ENCODE results near the gene SHC1.

The SHC1 gene

DNA sequence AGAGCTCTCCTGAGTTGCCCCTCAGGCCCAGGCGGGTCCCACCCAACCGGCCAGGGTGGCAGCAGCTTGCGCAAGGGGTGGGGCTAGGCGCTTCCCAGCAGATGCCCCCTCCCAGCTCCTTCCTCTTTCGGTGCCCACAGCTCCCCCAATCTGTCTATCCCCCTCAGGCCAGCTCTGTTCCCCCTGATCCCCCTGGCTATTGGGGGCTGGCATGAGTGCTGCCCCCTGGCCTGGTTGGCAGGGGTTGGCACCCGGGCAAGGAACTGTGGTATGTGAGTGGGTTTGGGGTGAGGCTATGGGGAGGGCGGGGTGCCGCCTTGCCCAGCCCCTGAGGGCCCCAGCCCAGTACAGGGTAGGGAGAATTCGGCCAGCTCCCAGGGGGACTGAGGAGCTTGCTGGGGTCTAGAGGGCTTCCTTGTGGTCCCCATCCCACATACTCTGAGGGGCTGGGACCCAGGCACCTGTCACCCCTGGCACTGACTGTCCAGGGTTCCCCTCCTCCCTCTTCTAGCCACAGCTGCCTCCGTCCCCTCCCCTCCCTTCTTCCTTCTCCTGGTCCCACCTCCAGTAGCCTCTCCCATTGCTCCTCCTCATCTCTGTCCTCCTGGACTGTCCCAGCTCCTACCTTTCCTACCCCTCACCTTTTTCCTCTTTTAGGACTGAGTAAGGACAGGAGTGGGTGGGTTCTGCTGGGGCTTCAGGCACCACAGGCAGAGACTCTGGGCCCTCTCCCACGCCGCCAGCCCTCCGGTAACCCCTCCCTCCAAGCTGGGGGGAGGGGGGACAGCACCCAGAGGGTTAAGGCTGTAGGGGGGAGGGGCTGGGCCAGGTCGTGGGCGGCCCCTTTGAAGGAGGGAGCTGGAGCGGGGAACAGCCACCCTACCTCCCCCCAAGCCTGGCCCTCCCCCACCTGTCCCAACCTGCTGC, 37.7 kb upstream of the SHC1 start:
- DNase-seq (ENCODE audit: low read depth): no peak

DNA sequence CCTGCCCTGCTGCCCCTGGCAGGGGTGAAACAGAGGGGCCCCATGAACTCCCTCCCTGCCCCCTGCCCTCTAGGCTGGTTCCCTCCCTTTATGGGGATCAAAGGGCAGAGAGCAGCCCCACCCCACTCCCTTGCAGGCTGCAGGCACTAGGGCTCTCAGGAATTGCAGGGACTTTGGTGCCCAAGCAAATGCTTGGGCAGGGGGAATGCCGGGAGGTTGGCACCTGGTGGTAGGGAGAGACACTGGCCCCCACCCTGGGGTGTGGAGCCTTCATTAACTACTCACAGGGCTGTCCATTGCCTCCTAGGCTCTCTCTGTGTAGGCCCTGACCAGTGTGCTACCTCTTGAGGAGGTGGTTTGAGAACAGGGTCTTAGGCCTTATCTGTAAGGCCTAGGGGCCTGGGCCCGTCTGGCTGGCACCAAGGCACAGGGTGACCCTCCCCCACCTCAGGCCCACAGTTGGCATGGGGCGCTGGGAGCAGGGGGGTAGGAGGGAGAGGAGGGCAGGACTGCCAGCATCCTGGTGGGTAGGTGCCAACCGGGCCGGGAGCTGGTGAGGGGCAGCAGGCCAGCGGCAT, 36.8 kb upstream of the SHC1 start:
- no peak for DNase-seq (ENCODE audit: low read depth)

DNA sequence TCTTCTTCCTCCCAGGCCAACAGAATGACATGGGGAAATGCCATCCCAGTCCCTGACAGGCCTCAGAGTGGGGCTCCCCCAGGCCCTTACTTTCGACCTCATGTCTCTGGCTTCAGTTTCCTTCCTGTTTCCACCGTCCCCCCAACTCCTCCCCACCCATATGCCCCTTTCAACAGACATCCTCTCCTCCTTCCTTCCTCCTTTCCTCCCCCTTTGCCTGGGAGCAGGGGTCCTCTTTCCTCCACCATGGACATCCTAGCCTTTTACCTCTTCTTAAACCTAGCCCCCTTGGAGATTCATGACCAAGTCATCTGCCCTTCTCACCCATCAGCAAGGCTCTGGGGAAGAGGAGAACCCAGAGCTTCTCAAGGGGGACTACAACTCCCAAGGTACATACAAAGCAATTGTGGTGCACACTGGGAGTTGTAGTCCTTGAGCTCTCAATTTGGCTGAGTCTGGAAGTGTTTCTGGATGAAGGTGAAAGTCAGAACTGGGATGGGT, 36.1 kb upstream of the SHC1 start:
- DNase-seq (ENCODE audit: low read depth): no peak

DNA sequence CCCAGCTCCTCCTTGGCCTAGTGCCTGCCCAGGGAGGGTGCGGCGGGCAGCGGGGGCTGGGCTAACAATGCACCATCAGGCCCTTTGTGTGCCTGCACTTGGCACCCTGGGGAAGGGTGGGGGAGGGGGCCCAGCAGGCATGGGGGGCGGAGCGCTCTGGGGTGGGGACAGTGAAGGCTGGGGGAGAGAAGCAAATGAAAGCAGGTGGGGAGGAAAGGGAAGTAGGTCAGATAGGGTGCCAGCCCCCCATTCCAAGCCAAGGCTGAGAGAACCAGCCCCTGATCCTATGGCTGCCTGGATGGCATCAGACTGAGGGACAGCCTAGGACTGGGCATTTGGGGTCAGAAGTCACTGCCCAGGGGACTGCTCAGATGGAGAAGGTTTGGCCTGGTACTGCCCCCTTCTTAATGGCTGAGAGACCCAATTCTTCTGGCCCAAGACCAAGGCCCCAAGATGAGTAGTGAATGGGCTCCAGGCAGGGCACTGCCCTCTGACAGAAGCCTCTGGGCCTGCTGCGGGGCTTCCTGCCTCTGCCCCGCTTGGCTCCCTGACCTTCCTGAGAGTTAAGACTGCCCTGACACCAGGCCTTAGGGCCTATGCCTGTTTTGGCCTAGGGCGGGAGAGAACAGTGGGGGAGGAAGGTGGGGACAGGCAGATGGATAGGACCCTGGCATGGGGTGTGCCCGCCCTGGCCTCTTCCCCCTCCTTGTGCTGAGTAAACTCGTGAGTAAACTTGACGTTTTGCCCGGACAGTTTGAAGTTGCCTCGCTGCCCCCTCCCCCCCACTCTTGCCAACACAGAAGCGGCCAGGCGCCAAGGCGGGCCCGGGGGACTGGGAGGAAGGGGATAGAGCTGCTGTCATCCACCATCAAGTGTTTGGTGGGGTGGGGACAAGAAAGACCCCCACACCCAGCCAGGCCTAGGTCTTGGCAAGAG, 34.8 kb upstream of the SHC1 start:
- no peak for DNase-seq (ENCODE audit: low read depth)

DNA sequence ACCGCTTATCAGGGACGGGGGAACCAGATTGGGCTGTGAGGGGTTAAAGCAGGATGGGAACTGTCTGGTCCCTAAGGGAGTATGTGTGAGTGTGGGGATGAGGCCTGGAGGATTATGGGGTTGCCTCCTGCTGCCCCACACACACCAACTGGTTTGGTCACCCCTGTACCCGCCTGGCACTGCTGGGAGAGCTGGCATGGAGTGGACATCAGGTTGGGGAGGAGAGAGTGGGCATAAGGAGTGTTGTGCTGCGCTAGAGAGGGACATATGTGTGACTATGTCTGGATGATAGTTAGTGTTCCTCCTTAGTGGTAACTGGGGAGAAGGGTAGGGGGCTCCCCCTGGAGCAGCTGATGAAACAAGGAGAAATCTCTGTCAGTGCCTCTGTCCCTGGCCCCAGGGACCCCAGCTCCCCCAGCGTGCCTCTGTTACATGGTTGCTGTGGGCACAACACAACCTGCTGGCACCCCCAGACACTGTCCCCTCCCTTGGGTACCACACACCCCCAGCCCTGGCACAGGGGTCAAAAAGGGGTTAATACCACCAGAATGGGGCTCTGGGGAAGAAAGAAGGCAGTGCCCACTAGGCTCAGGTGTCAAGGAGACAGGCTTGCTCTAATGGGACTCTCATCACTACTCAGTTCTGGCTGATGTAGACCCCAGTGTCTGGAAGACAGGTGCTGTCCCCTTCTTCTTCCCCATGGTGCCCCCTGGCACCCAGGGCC, 34.0 kb upstream of the SHC1 start:
- no peak for DNase-seq (ENCODE audit: low read depth)

DNA sequence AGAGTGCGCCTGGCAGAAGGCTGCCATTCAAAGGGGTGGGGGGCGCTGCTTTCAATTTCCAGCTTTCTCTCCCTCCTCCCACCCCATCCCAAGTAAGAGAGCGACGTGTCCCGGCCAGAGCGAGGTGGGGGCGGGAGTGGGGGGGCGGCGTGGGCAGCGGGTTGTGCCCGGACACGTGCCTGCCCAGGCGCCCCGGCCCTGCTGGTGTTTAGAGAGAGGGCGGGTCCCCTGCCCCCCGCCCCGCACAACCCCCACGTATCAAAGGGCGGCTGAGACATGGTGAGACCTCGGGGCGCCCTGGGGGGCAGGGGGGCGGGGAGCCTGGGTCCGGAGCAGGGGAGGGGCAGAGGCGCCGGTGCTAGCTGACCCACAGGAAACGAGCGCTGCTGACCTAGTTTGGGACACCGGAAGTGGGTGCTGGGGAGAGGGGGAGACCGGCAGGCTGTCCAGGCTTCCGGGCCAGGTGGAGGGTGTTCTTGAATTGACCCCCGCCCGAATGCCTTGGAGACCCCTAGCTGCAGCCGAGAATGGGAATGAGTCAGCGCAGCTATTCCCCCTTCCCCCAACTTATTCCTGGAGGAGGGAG, 33.3 kb upstream of the SHC1 start:
- no peak for DNase-seq (ENCODE audit: low read depth)

DNA sequence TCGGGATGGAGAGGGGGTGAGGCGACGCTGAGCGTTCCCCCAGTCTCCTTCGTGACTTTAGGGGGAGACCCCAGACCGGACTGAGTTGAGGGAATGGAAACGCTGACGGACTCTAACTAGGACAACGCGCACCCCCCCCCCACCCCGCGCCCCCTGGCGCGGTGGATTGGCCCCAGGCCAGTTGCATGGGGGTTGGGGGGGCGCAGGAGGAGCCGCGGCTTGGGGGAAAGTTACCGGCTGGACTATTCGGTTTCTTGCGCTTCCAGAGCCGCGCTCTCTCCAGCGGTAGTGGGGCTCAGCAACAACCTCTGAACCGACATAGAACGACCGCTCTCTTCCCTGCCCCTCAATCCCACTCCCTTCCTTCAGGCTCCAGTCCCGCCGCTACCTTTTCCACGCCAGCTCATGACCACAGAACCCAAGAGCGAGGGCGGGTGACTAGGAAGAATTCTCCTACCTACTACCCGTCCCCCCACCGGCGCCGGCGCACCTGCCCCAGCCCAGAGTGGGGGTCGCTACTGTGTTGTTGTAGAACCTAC, 32.7 kb upstream of the SHC1 start:
- no peak for DNase-seq (ENCODE audit: low read depth)

DNA sequence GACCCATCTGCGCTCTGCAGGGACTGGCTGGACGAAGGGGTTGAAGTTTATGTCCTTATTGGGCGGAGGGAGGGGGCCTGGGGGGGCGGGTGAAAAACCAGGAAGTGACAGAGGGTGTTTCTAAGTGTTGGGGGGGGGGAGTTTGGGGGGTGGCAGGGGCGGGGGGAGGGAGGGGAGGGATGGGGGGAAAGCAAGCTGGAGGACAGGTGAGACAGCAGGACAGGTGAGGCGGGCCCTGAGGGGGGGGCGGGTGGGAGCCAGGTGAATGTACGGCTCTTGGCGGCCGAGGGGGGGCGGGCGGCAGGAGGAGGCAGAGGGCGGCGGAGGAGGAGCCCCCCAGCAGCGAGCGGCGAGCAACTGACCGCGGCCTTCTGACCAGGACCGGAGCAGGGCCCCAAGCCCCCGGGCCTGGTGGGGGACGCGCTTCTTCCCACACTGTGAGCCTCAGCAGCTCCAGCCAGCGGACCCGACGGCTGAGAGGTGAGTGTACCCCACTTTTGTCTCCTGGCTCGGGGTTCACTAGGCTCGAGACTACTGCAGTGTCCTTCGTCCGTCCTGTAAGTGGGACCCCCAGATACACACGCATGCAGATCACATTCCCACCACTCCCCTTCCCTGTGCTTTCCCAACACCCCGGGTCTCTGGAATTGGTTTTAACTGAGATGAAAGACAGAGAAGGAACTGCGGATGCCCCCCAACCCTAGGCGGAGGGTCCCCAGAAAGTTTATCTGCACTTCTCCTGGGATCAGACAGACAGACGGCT, 32.1 kb upstream of the SHC1 start, which contains the start of gene ZBTB7B:
Gene ZBTB7B (plus strand): TSS at position 339 of the 763 bp plus-strand sequence. CDS start 11,859 bp downstream, outside the sequence.
- DNase-seq (ENCODE audit: low read depth): no peak

DNA sequence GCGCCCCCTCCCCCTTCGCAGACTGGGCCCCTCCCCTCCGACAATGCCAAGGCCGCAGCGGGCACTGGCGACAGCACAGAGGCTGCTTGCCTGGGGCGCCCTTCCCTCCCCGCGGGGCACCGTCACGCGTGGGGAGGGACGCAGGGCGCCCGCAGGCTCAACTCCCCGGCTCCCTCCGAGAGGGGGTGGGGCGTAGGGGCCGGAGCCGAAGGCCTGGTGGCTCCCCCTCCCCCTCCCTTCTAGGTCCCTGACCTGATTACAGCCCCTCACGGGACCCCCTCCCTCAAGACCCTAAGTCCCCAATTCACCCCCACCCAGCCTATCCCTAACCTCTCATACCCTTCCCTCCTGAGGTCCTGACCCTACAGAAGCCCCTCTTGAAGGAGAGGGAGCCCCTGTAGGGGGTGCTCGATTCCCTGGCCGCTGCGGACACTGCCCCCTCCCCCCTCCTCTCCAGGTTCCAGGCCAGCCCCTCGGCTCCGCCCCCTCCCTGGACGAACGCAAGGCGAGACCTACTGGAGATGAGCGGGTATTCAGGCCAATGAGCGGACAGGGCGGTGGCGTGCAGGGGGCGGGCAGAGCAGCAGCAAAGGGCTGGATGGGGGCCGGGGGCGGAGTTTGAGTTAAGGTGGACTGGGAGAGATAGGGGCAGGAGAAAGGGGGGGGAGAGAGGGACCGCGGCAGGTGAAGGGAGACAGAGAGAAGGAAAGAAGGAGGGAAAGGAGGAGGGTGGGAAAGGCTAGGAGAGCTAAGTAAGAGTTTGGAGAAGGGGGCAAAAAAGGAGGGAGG, 31.3 kb upstream of the SHC1 start:
- peak; percentile 92 for DNase-seq (ENCODE audit: low read depth)

DNA sequence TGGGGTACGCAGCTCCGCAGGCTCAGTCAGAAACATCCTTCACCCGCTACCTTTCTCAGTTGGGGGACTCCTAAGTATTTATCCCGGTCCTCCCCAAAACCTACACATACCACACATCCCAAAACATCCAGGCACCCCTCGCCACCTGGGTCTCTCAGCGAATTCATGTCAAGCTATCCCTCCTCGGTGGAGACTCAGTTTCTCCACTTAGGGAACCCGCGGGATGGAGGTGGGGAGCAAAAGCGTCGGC, 30.8 kb upstream of the SHC1 start:
- no peak for DNase-seq (ENCODE audit: low read depth)

DNA sequence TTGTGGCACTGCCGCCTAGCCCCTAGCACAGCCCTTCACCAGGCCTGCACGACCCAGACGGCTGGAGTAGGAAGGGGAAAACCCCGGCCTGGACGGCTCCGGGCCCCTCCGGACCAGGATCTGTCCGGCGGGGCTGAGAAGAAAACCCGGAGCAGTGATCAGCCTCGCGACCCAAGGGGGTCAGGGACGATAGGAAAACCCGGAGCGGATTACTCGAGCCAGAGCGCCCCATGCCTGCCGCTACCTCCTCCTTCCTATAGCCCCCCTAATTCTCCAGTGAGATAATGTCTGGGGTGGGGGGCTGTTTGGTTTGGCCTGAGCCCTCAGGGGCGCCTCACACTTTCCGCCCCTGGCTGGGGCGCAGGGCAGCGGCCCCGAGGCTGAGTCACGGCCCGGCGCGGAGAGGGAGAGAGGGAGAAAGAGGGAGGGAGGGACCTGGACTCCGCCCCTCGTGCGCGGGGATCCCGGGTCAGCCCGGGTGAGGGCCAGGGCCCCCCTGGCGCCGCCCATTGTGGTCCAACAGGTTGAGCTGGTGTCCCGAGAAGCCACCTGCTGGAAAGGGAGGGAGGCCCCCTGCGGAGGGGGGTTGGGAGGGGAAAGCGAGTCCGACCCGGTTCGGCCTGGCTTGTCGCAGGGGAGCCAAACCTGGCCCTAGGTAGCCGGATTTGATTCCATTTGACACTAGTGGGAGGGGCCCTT, 30.3 kb upstream of the SHC1 start:
- DNase-seq (ENCODE audit: low read depth): no peak

DNA sequence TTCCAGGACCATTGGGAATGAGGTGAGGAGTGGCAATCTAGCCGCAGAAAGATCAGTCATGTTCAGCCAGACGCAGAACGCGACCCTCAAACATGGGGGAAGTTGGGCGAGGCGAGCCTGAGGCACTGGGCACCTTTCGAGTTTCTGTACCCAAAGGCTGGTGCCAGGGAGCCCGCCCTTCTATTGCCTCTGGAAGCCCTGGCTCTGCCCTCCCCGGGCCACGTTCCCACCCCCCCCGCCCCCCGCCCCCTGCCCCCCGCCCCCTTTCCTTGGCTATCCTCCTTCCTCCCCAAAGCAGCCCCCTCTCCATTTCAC, 29.8 kb upstream of the SHC1 start:
- DNase-seq (ENCODE audit: low read depth): no peak

DNA sequence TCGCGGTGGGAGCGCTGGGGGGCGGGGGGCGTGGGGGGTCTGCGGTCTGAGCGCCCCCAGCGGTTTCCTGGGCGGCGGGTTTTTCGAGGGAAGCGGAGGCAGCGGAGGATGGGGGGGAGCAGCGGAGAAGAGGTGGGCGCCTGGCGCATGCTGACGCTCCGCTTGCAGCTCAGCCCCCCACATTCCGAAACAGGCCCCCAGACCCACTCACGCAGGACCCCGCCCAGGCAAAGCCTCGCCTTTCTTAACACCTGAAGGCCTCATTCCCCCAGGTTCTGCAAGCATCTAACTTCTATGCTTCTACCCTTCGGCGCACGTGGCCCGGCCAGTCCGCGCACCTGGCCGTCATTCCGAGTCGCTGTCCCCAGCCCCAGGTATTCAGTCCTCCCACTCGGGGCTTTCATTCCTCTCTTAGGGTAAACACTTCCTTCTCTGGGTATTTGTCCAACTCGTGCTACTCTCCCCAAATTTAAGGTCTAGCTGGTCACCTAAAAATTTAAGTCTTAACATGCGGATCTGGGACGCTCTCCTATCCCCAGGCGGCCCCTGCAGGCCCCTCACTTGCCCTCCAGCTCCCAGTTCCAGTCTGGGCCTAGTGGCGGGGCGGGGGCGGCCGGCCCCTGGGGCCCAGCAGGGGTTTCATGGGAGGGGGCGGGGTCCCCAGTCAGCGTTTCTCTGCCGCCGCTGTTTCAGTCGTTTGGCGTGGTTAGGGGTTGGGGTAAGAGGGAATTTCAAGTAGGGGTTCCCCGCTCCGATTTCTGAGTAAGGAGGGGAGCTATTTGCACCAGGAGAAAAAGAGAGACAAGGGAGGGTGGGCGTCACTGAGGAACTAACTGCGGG, 29.2 kb upstream of the SHC1 start:
- DNase-seq (ENCODE audit: low read depth): no peak

DNA sequence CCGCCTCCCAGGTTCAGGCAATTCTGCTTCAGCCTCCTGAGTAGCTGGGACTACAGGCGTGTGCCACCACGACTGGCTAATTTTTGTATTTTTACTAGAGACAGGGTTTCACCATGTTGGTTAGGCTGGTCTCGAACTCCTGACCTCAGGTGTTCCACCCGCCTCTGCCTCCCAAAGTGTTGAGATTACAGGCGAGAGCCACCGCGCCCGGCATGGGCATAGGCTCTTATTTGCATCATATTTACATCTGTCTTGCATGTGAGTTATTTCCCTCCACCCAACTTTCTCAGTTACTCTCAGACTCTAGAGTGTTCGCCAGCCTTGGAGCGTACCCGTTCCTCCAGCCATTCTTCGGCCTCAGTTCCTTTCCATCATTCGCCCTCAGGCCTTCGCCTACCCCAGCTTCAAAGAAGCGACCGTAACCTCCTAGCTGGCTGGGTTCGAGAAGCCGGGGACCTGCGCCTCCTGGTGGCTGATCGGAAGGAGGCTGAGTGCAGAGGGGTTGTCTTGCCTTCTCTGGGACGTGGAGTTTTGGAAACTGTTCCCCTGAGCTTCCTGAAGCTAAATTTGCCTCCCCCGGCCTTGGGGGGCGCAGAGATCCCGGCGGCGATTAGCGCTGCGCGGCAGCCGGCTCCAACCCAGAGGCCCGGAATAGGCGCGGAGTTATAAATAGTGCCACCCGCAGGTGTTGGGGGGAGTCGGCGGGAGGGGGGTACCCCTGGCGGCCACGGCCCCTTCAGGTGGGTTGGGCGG, 28.4 kb upstream of the SHC1 start:
- no peak for DNase-seq (ENCODE audit: low read depth)

DNA sequence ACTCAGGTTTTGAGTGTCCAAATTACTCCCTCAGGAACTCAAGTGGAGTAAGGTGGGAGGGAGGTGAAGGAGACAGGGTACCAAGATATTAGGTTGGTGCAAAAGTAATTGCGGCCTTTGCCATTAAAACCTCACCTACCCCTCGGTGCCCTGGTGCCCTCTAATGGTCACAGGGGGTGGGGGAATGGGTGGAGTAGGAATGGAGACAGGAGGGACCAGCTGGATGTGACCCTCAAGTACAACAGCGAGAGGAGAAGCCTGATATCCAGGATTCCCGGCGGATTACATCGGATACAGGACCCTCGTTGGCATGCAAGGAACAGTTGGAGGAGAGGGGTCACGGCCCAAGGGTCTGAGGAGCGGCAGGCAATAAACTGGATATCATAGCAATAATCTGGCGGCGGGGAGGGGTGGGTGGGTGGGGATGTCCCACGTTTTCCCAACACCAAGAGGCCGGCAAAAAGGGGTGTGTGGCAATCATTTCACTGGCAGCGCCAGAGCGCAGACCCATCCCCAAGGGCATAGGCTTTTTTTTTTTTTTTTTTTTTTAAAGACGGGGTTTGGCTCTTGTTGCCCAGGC, 27.7 kb upstream of the SHC1 start:
- no peak for DNase-seq (ENCODE audit: low read depth)

DNA sequence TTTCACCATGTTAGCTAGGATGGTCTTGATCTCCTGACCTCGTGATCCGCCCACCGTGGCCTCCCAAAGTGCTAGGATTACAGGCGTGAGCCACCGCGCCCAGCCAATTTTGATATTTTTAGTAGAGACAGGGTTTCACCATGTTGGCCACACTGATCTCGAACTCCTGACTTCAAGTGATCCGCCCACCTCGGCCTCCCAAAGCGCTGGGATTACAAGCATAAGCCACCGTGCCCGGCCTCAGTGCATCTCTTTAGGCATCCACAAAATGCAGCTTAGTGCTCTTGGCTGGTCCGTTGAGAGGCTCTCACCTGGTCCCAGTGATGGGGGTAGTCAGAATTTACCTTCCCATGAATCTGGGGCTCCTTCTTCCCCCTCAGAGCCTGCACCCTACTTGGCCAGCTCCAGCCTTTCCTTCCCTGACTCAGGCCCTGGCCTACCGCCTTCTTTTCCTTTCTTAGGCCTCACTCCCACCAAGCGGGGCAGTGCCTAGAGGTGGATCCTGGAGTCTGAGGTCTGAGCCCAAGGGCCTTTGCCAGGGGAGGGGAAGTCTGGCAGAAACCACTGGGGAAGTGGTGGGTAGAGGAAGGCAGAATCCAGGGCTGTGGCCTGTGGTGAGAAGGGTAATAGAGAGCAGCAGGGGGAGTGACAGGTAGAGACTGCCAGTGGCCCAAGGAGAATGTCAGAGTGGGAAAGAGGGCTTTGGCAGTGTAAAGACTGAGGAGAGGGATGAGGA, 26.6 kb upstream of the SHC1 start:
- DNase-seq (ENCODE audit: low read depth): no peak
